DOHH2 (cell line): ENCODE data around the gene C1orf116.

Experiments
- H3F3A ChIP-seq: fragments of 200-600 bp; sonication (generic), shearing (Covaris generic); 2 replicates; pipeline ENCODE4 v1.6.0; 2016; ENCODE audit warnings: antibody characterized with exemption, mild to moderate bottlenecking; ENCODE audit not compliant: control insufficient read depth, insufficient read depth
- H3K27ac ChIP-seq: fragments of 200-600 bp; sonication (generic); 2 replicates; pipeline ENCODE4 v1.5.1; 2014; ENCODE audit warnings: low read depth, mild to moderate bottlenecking, low read length, moderate library complexity
- H3K27me3 ChIP-seq: fragments of 200-600 bp; sonication (generic); 2 replicates; pipeline ENCODE4 v1.6.1; 2014; ENCODE audit warnings: mild to moderate bottlenecking, low read length, mixed read lengths; ENCODE audit not compliant: control insufficient read depth
- H3K36me3 ChIP-seq: fragments of 200-600 bp; sonication (generic); 2 replicates; pipeline ENCODE4 v1.6.1; 2014; ENCODE audit warnings: mild to moderate bottlenecking, low read length, moderate library complexity, mixed read lengths; ENCODE audit not compliant: control insufficient read depth
- H3K4me1 ChIP-seq: fragments of 200-600 bp; sonication (generic); 2 replicates; pipeline ENCODE4 v1.6.1; 2014; ENCODE audit warnings: mild to moderate bottlenecking, low read length, mixed read lengths; ENCODE audit not compliant: control insufficient read depth
- H3K4me2 ChIP-seq: fragments of 200-600 bp; sonication (generic); 2 replicates; pipeline ENCODE4 v1.6.0; 2014; ENCODE audit warnings: mild to moderate bottlenecking, low read length, moderate library complexity
- H3K4me3 ChIP-seq: fragments of 200-600 bp; sonication (generic); 2 replicates; pipeline ENCODE4 v1.5.1; 2014; ENCODE audit warnings: mild to moderate bottlenecking, low read length, mixed read lengths
- H3K79me2 ChIP-seq: fragments of 200-600 bp; sonication (generic); 2 replicates; pipeline ENCODE4 v1.6.1; 2014; ENCODE audit warnings: mild to moderate bottlenecking, low read length, mixed read lengths; ENCODE audit not compliant: control insufficient read depth
- H3K9me2 ChIP-seq: fragments of 200-600 bp; sonication (generic); replicated peaks from 2 replicates; pipeline ENCODE4 v1.6.1; 2014; ENCODE audit warnings: mild to moderate bottlenecking, low read length, mixed read lengths; ENCODE audit not compliant: control insufficient read depth
- H3K9me3 ChIP-seq: fragments of 200-600 bp; sonication (generic); 2 replicates; pipeline ENCODE4 v1.6.1; 2014; ENCODE audit warnings: antibody characterized with exemption, low read length, mixed read lengths; ENCODE audit not compliant: control insufficient read depth, insufficient read depth
- H4K20me1 ChIP-seq: fragments of 200-600 bp; sonication (generic); 2 replicates; pipeline ENCODE4 v1.6.0; 2014; ENCODE audit warnings: low read depth, mild to moderate bottlenecking, antibody characterized with exemption, low read length, moderate library complexity; ENCODE audit not compliant: control insufficient read depth, insufficient read depth
- CTCF ChIP-seq: fragments of 200-600 bp; sonication (generic); IDR thresholded peaks from one replicate; pipeline ENCODE4 v1.5.1; 2014; ENCODE audit warnings: antibody characterized with exemption, mild to moderate bottlenecking, low read depth, low read length; ENCODE audit not compliant: poor library complexity, severe bottlenecking
- EZH2phosphoT487 ChIP-seq: fragments of 200-600 bp; sonication (generic); IDR thresholded peaks from 2 replicates; pipeline ENCODE4 v1.6.1; 2017; ENCODE audit warnings: borderline replicate concordance, mild to moderate bottlenecking, antibody characterized with exemption, low read length, moderate library complexity, mixed read lengths

Gene C1orf116

GRCh38 chr1:207022996-207023679 is 9.4 kb downstream of the C1orf116 start:
- H3F3A ChIP-seq, result no peaks in the 10 kb centered on the region
- H4K20me1 ChIP-seq, result no peaks in the 10 kb centered on the region
- no peaks in the 10 kb centered on the region for H3K36me3 ChIP-seq
- H3K4me3 ChIP-seq, result no peak overlapping the region
- TF ChIP-seq CTCF, result no peak
- no peak for TF ChIP-seq EZH2phosphoT487
- H3K9me3 ChIP-seq, result no peaks in the 10 kb centered on the region
- no peak overlapping the region for H3K27ac ChIP-seq
- no peak overlapping the region for H3K4me2 ChIP-seq
- peaks cover 25% of the 10 kb centered on the region for H3K27me3 ChIP-seq
- H3K4me1 ChIP-seq, result no peaks in the 10 kb centered on the region
- no peaks in the 10 kb centered on the region for H3K9me2 ChIP-seq
- H3K79me2 ChIP-seq, result no peaks in the 10 kb centered on the region

GRCh38 chr1:207021876-207022596 is 10.5 kb downstream of the C1orf116 start:
- Histone ChIP-seq H3K9me3 (no peaks in the 10 kb centered on the region), H3K27me3 (peaks cover 27% of the 10 kb centered on the region), H3F3A (no peaks in the 10 kb centered on the region), H3K4me1 (no peaks in the 10 kb centered on the region), H3K36me3 (no peaks in the 10 kb centered on the region), H3K27ac (no peak overlapping the region), H3K4me3 (no peak overlapping the region), H3K9me2 (no peaks in the 10 kb centered on the region), H3K4me2 (no peak overlapping the region), H4K20me1 (no peaks in the 10 kb centered on the region), H3K79me2 (no peaks in the 10 kb centered on the region)
- no peak for TF ChIP-seq EZH2phosphoT487
- TF ChIP-seq CTCF, result no peak

- Histone ChIP-seq H3K4me1 (no peaks in the 10 kb centered on the region), H3K9me2 (no peaks in the 10 kb centered on the region), H3K4me3 (no peak overlapping the region), H3K27ac (no peak overlapping the region), H3K9me3 (no peaks in the 10 kb centered on the region), H4K20me1 (no peaks in the 10 kb centered on the region), H3K4me2 (no peak overlapping the region), H3K27me3 (peaks cover 27% of the 10 kb centered on the region), H3F3A (no peaks in the 10 kb centered on the region), H3K79me2 (no peaks in the 10 kb centered on the region), H3K36me3 (no peaks in the 10 kb centered on the region)
- no peak for TF ChIP-seq EZH2phosphoT487
These were observed 11.3 kb downstream of the C1orf116 start for GRCh38 chr1:207021139-207021861.
